OCI-LY1 (cell line): Measurements from ENCODE around the gene KCTD13.

Experiments used
- EZH2 ChIP-seq: fragments of 200-600 bp; sonication (generic), shearing (Covaris generic); IDR thresholded peaks from 2 replicates; pipeline ENCODE4 v1.8.0; 2017; ENCODE audit warnings: borderline replicate concordance, mixed run types, mild to moderate bottlenecking, antibody characterized with exemption, low read length, moderate library complexity, mixed read lengths
- TF ChIP-seq, protein P1 (sequence below): fragments of 200-600 bp; sonication (generic), shearing (Covaris generic); IDR thresholded peaks from 2 replicates; pipeline ENCODE4 v1.5.1; 2017; ENCODE audit warnings: mild to moderate bottlenecking, antibody characterized with exemption, low read length, moderate library complexity, mixed read lengths

DNA sequence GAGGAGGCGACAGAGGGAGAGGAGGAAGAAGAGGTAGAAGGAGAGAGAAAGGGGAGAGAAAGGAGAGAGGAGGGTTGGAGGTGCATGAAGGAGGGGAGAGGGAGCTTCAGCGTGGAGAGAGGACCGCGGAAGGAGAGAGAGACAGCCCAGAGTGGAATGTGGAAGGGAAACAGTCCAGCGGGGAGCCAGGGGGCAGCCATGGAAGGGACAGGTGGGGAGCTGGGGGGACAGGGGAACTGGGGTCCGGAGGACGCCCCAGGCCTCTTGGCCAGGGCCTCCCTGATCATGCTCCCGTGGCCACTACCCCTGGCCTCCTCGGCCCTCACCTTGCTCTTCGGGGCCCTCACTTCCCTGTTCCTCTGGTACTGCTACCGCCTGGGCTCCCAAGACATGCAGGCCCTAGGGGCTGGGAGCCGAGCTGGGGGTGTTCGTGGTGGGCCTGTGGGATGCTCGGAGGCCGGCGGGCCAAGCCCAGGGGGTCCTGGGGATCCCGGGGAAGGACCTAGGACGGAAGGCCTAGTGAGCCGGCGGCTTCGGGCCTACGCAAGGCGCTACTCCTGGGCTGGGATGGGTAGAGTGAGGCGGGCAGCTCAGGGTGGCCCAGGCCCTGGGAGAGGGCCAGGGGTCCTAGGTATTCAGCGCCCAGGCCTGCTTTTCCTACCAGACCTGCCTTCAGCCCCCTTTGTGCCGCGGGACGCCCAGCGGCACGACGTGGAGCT, 25.0 kb downstream of the KCTD13 start:
- TF ChIP-seq, protein P1, sequence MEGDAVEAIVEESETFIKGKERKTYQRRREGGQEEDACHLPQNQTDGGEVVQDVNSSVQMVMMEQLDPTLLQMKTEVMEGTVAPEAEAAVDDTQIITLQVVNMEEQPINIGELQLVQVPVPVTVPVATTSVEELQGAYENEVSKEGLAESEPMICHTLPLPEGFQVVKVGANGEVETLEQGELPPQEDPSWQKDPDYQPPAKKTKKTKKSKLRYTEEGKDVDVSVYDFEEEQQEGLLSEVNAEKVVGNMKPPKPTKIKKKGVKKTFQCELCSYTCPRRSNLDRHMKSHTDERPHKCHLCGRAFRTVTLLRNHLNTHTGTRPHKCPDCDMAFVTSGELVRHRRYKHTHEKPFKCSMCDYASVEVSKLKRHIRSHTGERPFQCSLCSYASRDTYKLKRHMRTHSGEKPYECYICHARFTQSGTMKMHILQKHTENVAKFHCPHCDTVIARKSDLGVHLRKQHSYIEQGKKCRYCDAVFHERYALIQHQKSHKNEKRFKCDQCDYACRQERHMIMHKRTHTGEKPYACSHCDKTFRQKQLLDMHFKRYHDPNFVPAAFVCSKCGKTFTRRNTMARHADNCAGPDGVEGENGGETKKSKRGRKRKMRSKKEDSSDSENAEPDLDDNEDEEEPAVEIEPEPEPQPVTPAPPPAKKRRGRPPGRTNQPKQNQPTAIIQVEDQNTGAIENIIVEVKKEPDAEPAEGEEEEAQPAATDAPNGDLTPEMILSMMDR: no peak
- no peak for TF ChIP-seq EZH2
